ENCODE results near the gene FIBIN.
"Not testable (repeated sequence)": the region's sequence is repeated elsewhere in the genome, so short reads cannot be mapped to it uniquely, and the experiment has no call there.

- TF ChIP-seq, protein P1, sequence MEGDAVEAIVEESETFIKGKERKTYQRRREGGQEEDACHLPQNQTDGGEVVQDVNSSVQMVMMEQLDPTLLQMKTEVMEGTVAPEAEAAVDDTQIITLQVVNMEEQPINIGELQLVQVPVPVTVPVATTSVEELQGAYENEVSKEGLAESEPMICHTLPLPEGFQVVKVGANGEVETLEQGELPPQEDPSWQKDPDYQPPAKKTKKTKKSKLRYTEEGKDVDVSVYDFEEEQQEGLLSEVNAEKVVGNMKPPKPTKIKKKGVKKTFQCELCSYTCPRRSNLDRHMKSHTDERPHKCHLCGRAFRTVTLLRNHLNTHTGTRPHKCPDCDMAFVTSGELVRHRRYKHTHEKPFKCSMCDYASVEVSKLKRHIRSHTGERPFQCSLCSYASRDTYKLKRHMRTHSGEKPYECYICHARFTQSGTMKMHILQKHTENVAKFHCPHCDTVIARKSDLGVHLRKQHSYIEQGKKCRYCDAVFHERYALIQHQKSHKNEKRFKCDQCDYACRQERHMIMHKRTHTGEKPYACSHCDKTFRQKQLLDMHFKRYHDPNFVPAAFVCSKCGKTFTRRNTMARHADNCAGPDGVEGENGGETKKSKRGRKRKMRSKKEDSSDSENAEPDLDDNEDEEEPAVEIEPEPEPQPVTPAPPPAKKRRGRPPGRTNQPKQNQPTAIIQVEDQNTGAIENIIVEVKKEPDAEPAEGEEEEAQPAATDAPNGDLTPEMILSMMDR (IDR thresholded peaks at IDR 0.05 in 2 of 3, conservative IDR thresholded peaks at IDR 0.05 in 1 of 3; ENCODE audit: borderline replicate concordance in 1 of 3, insufficient read depth in 1 of 3, low read depth in 2 of 3, low read length in 2 of 3), result not testable (repeated sequence)
- TF ChIP-seq EZH2 (IDR thresholded peaks at IDR 0.05); POLR2AphosphoS5 (IDR thresholded peaks at IDR 0.05; ENCODE audit: low read depth, low read length); POLR2A (IDR thresholded peaks at IDR 0.05; ENCODE audit: borderline replicate concordance, extremely low read depth, insufficient read depth, insufficient read length); ATF3 (IDR thresholded peaks at IDR 0.05): not testable (repeated sequence)
These were observed 7.3 kb downstream of the FIBIN start for GRCh38 chr11:27001136-27001730.
